Measurements from ENCODE around the gene PLAAT2.

PLAAT2 gene

GRCh38 chr11:63551091-63551888, 11.9 kb downstream of the PLAAT2 start:
- TF ChIP-seq REST (IDR thresholded peaks at IDR 0.05; ENCODE audit: insufficient read depth in 1 of 2, low read depth in 2 of 2, low read length in 2 of 2): no peak
- no peak for TF ChIP-seq POLR2AphosphoS5 (IDR thresholded peaks at IDR 0.05; ENCODE audit: low read depth, low read length)
- no peak for TF ChIP-seq TAF1 (IDR thresholded peaks at IDR 0.05; ENCODE audit: borderline replicate concordance, insufficient read depth, low read length)
- TF ChIP-seq SIN3A (IDR thresholded peaks at IDR 0.05; ENCODE audit: borderline replicate concordance, insufficient read depth, low read length): no peak

GRCh38 chr11:63549411-63549810, 13.8 kb downstream of the PLAAT2 start:
- TF ChIP-seq SIN3A (IDR thresholded peaks at IDR 0.05; ENCODE audit: borderline replicate concordance, insufficient read depth, low read length) (no peak), REST (IDR thresholded peaks at IDR 0.05; ENCODE audit: insufficient read depth in 1 of 2, low read depth in 2 of 2, low read length in 2 of 2) (no peak), FOXP2 (optimal IDR thresholded peaks at IDR 0.05; ENCODE audit: borderline replicate concordance, extremely low read depth, extremely low read length, insufficient read depth) (no peak), POLR2AphosphoS5 (IDR thresholded peaks at IDR 0.05; ENCODE audit: low read depth, low read length) (no peak), TAF1 (IDR thresholded peaks at IDR 0.05; ENCODE audit: borderline replicate concordance, insufficient read depth, low read length) (no peak)

GRCh38 chr11:63548178-63548577, 15.0 kb downstream of the PLAAT2 start:
- no peak for TF ChIP-seq TAF1 (IDR thresholded peaks at IDR 0.05; ENCODE audit: borderline replicate concordance, insufficient read depth, low read length)
- no peak for TF ChIP-seq FOXP2 (optimal IDR thresholded peaks at IDR 0.05; ENCODE audit: borderline replicate concordance, extremely low read depth, extremely low read length, insufficient read depth)
- TF ChIP-seq SIN3A (IDR thresholded peaks at IDR 0.05; ENCODE audit: borderline replicate concordance, insufficient read depth, low read length): no peak
- no peak for TF ChIP-seq REST (IDR thresholded peaks at IDR 0.05; ENCODE audit: insufficient read depth in 1 of 2, low read depth in 2 of 2, low read length in 2 of 2)
- TF ChIP-seq POLR2AphosphoS5 (IDR thresholded peaks at IDR 0.05; ENCODE audit: low read depth, low read length): no peak

GRCh38 chr11:63547061-63547460, 16.1 kb downstream of the PLAAT2 start:
- no peak for TF ChIP-seq POLR2AphosphoS5 (IDR thresholded peaks at IDR 0.05; ENCODE audit: low read depth, low read length)
- TF ChIP-seq FOXP2 (optimal IDR thresholded peaks at IDR 0.05; ENCODE audit: borderline replicate concordance, extremely low read depth, extremely low read length, insufficient read depth): no peak
- no peak for TF ChIP-seq REST (IDR thresholded peaks at IDR 0.05; ENCODE audit: insufficient read depth in 1 of 2, low read depth in 2 of 2, low read length in 2 of 2)
- no peak for TF ChIP-seq TAF1 (IDR thresholded peaks at IDR 0.05; ENCODE audit: borderline replicate concordance, insufficient read depth, low read length)
- TF ChIP-seq SIN3A (IDR thresholded peaks at IDR 0.05; ENCODE audit: borderline replicate concordance, insufficient read depth, low read length): no peak

Data from PFSK-1 (cell line).